CD8-positive, alpha-beta memory T cell (primary cell): Measurements from ENCODE around the gene ZNRF1. TPM values are rescaled to one million over a fixed set of nuclear protein-coding genes. Genes with fewer than 3 reads are reported as not detected.

Experiments used
- CTCF ChIA-PET: fragments of 350-600 bp; sonication (Branson Sonifier 250); formaldehyde crosslinking; loops from one replicate; lab custom pipeline; 2021; ENCODE audit warnings: antibody characterized with exemption; lab: Charles Lee
- POLR2A ChIA-PET: fragments of 350-600 bp; sonication (Branson Sonifier 250); formaldehyde crosslinking; loops from one replicate; lab custom pipeline; 2021; ENCODE audit warnings: antibody characterized with exemption; lab: Charles Lee
- DNase-seq, 5 donors: peaks; one replicate each; pipeline versions ENCODE4 v3.0.0 to v3.0.0-alpha.2; 2020 to 2022; ENCODE audit warnings: mixed read lengths in 1 of 5
- H3K27ac ChIP-seq: one replicate; pipeline ENCODE4 v1.7.0; 2013; ENCODE audit warnings: low read depth, mild to moderate bottlenecking, low read length, moderate library complexity
- H3K27me3 ChIP-seq: 2 replicates; pipeline ENCODE4 v1.7.0; 2013; ENCODE audit warnings: low read length, mild to moderate bottlenecking; ENCODE audit not compliant: insufficient read depth, poor library complexity, severe bottlenecking
- H3K36me3 ChIP-seq: 2 replicates; pipeline ENCODE4 v1.7.0; 2013; ENCODE audit warnings: mild to moderate bottlenecking, low read length, moderate library complexity; ENCODE audit not compliant: insufficient read depth
- H3K4me1 ChIP-seq: 2 replicates; pipeline ENCODE4 v1.7.0; 2013; ENCODE audit warnings: mild to moderate bottlenecking, low read length, moderate library complexity; ENCODE audit not compliant: insufficient read depth
- H3K4me3 ChIP-seq: 2 replicates; pipeline ENCODE4 v1.7.0; 2013; ENCODE audit warnings: mild to moderate bottlenecking, low read length
- H3K9me3 ChIP-seq: 2 replicates; pipeline ENCODE4 v1.7.0; 2013; ENCODE audit warnings: mild to moderate bottlenecking, low read length
- H3K27ac Mint-ChIP-seq, 8 donors: one replicate each; pipeline ENCODE4 v1.8.0; 2020 to 2021; ENCODE audit warnings: mixed read lengths in 8 of 8, mild to moderate bottlenecking in 6 of 8, inconsistent platforms in 3 of 8, moderate library complexity in 3 of 8
- H3K27me3 Mint-ChIP-seq, 2 donors: one replicate each; pipeline ENCODE4 v1.8.0; 2020 to 2021; ENCODE audit warnings: mixed read lengths in 2 of 2, mild to moderate bottlenecking in 1 of 2, moderate library complexity in 1 of 2
- H3K36me3 Mint-ChIP-seq, 3 donors: one replicate each; pipeline ENCODE4 v1.8.0; 2020 to 2021; ENCODE audit warnings: mixed read lengths in 3 of 3, inconsistent platforms in 1 of 3, mild to moderate bottlenecking in 1 of 3
- H3K4me1 Mint-ChIP-seq, 3 donors: one replicate each; pipeline ENCODE4 v1.8.0; 2020 to 2021; ENCODE audit warnings: mixed read lengths in 3 of 3, inconsistent platforms in 1 of 3, mild to moderate bottlenecking in 1 of 3
- H3K4me3 Mint-ChIP-seq, 7 donors: one replicate each; pipeline ENCODE4 v1.8.0; 2020 to 2021; ENCODE audit warnings: mixed read lengths in 7 of 7, mild to moderate bottlenecking in 6 of 7, moderate library complexity in 4 of 7, inconsistent platforms in 2 of 7
- H3K9me3 Mint-ChIP-seq, 5 donors: one replicate each; pipeline ENCODE4 v1.8.0; 2020 to 2022; ENCODE audit warnings: mixed read lengths in 5 of 5, mild to moderate bottlenecking in 3 of 5, moderate library complexity in 2 of 5, inconsistent platforms in 1 of 5
- polyA plus RNA-seq: library from polyadenylated mRNA; unstranded; fragments of 300-500 nt; fragmentation: Illumina TruSeq; gene quantifications from one replicate; pipeline ENCODE4 v1.2.3, GENCODE V29; 2021
- total RNA-seq, 2 experiments: library from RNA; stranded (reverse); gene quantifications; one replicate each; pipeline ENCODE4 v1.2.3, GENCODE V29; 2021

Gene ZNRF1
- total and polyA plus RNA-seq, 3 experiments from 2014 or later, result 2.2 to 14.1 (median 10.8) TPM

DNA sequence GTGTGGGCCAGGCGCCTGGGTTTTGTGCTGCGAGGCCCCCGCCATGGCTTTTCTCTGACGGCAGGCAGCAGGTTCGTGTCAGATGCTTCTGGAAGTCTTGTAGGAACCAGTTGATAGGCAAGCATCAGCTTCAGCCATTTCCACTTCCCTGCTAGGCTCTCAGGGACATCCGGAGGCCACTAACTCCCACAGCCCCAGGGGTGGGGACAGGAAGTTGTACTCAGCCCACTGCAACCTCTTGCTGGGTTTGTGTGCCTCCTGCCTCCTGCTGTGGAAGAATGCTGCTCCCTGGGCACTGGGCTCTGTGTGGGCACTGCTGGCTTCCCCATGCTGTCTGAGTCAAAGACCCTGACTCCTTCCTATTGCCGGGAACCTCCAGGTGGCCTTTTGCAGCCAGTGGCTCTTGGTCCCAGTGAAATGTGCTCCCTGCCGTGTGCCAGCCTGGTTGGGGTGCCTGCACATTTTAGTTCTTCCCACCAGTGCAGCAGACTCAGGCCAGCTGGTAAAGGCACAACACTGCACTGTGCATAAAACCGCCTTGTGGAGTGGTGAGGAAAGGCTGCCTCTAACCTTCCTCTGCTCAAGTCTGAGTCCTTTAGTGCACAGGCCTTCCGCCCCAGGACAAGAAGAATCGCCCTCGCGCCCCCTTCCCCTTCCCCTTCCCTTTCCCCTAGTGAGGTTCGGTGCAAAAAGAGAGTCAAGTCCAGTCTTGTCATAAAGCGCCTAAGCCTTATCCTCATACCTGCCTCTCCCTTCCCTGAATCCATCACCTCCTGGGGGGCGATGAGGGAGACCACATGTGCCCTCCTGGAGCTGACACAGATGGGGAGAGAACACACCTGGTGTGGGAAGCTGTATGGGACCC lies 101.1 kb downstream of the ZNRF1 start:
- ChIA-PET CTCF (interaction anchor here (2.0 to 4.1 kb wide), 3 partner anchors 11 to 101 kb away, joined by 5 to 22 read pairs (median 19); partner anchors contain the start of gene ZNRF1), POLR2A (no interaction called here)
- no peak overlapping the region for H3K4me3 ChIP-seq
- Mint-ChIP-seq H3K4me1 (peaks cover 30 to 37% (median 33%) of the 10 kb centered on the region in 3 donors), H3K27me3 (no peaks in the 10 kb centered on the region), H3K9me3 (no peaks in the 10 kb centered on the region), H3K27ac (peak overlapping the region; percentile 83 to 97 (median 95)), H3K4me3 (peak overlapping the region in 6 of 7 donors; percentile 41 to 65 (median 52)), H3K36me3 (peaks cover 0 to 5% (median 0%) of the 10 kb centered on the region in 3 donors)
- no peaks in the 10 kb centered on the region for H3K27me3 ChIP-seq
- H3K4me1 ChIP-seq, result peaks cover 31% of the 10 kb centered on the region
- peak overlapping the region; percentile 33 for H3K27ac ChIP-seq
- H3K9me3 ChIP-seq, result no peaks in the 10 kb centered on the region
- peak in 3 of 5 donors; percentile 26 to 29 (median 28) for DNase-seq
- no peaks in the 10 kb centered on the region for H3K36me3 ChIP-seq

DNA sequence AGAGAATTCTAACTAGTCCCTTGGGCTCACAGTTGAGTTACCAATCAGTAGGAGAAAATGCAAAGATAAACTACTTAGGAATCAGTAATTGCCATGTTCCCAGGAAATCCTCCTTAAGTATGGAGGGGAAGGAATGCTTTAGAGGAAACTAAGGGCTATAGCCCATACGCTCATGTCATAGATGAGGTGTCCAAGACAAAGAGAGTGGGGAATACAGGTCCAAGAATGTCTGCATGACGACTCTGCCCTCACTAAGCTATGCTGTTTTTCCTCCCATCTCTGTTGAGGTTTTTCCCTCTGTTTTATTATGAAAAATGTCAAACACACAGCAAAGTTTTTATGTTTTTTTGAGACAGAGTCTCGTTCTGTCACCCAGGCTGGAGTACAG lies 101.8 kb downstream of the ZNRF1 start:
- no peaks in the 10 kb centered on the region for H3K27me3 Mint-ChIP-seq
- DNase-seq, result no peak
- peaks cover 31 to 37% (median 37%) of the 10 kb centered on the region in 3 donors for H3K4me1 Mint-ChIP-seq
- peak overlapping the region in 2 of 7 donors; percentile 2 to 41 for H3K4me3 Mint-ChIP-seq
- Histone ChIP-seq H3K27ac (no peak overlapping the region), H3K4me3 (no peak overlapping the region), H3K4me1 (peaks cover 31% of the 10 kb centered on the region), H3K36me3 (no peaks in the 10 kb centered on the region), H3K9me3 (no peaks in the 10 kb centered on the region), H3K27me3 (no peaks in the 10 kb centered on the region)
- CTCF ChIA-PET, result interaction anchor here (2.0 to 3.1 kb wide), 2 partner anchors 11 to 102 kb away, joined by 5 to 19 read pairs; partner anchors contain the start of gene ZNRF1
- no peaks in the 10 kb centered on the region for H3K9me3 Mint-ChIP-seq
- peaks cover 0 to 5% (median 0%) of the 10 kb centered on the region in 3 donors for H3K36me3 Mint-ChIP-seq
- H3K27ac Mint-ChIP-seq, result peak overlapping the region; percentile 79 to 97 (median 90)
- POLR2A ChIA-PET, result no interaction called here

DNA sequence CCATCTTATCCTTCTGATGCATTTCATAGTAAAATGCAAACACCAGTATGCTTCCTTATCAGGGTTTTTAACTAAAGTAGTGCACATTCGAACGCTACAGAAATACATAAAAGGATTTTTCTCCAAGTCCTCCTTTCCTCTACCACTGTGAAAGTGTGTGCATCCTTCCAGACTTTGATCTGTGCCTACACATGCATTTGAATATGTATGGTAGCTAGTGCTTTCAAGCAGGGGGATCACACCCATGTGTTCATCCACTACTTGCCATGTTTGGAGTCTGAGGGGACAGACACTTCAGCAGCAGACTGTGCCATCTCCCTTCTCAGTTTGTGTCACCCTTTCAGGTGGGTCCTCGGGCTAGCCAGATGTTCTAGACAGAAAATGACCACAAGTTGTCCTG lies 102.8 kb downstream of the ZNRF1 start:
- peaks cover 0 to 3% (median 0%) of the 10 kb centered on the region in 3 donors for H3K36me3 Mint-ChIP-seq
- no peaks in the 10 kb centered on the region for H3K27me3 ChIP-seq

DNA sequence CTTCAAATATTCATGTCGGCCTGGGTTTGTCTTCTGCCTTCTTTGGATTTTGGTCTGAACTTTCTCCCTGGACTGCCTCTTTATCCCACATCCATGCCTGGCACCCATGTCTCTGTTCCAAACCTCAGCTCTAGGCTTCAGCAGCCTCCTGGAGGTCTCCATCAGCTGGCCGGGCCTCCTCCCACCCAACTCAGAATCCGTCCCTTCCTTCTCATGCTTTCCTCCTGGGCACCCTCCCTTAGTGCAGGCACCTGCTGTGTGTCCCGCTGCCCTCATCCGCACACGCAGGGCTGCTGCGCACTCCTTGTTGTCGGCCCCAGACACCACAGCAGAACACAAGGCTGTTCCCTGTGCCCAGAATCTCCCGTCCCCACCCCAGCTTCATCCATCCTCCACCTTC lies 103.8 kb downstream of the ZNRF1 start:
- no peak for DNase-seq
- Histone ChIP-seq H3K27me3 (no peaks in the 10 kb centered on the region), H3K4me3 (no peak overlapping the region), H3K9me3 (no peaks in the 10 kb centered on the region), H3K36me3 (no peaks in the 10 kb centered on the region), H3K27ac (no peak overlapping the region), H3K4me1 (peaks cover 31% of the 10 kb centered on the region)
- H3K27ac Mint-ChIP-seq, result peak overlapping the region in 5 of 8 donors; percentile 38 to 86 (median 70)
- no peaks in the 10 kb centered on the region for H3K27me3 Mint-ChIP-seq
- ChIA-PET POLR2A (no interaction called here), CTCF (interaction anchor here (3.1 kb wide), 1 partner anchor 9 kb away, joined by 19 read pairs; no protein-coding TSS in a partner anchor)
- H3K9me3 Mint-ChIP-seq, result no peaks in the 10 kb centered on the region
- H3K4me3 Mint-ChIP-seq, result peak overlapping the region in 1 of 7 donors; percentile 73
- H3K36me3 Mint-ChIP-seq, result peaks cover 0 to 3% (median 0%) of the 10 kb centered on the region in 3 donors
- peaks cover 27 to 38% (median 37%) of the 10 kb centered on the region in 3 donors for H3K4me1 Mint-ChIP-seq

More for the DNA sequence above, 102.8 kb downstream of the ZNRF1 start:
- POLR2A ChIA-PET, result no interaction called here
- H3K27ac Mint-ChIP-seq, result peak overlapping the region in 3 of 8 donors; percentile 63 to 77 (median 63)
- CTCF ChIA-PET, result interaction anchor here (3.1 kb wide), 1 partner anchor 10 kb away, joined by 19 read pairs; no protein-coding TSS in a partner anchor
- no peak overlapping the region for H3K4me3 ChIP-seq
- no peaks in the 10 kb centered on the region for H3K27me3 Mint-ChIP-seq
- peaks cover 31 to 38% (median 37%) of the 10 kb centered on the region in 3 donors for H3K4me1 Mint-ChIP-seq
- H3K27ac ChIP-seq, result no peak overlapping the region
- no peaks in the 10 kb centered on the region for H3K36me3 ChIP-seq
- no peaks in the 10 kb centered on the region for H3K9me3 ChIP-seq
- DNase-seq, result no peak
- no peaks in the 10 kb centered on the region for H3K9me3 Mint-ChIP-seq
- H3K4me1 ChIP-seq, result peaks cover 31% of the 10 kb centered on the region
- H3K4me3 Mint-ChIP-seq, result peak overlapping the region in 1 of 7 donors; percentile 24

DNA sequence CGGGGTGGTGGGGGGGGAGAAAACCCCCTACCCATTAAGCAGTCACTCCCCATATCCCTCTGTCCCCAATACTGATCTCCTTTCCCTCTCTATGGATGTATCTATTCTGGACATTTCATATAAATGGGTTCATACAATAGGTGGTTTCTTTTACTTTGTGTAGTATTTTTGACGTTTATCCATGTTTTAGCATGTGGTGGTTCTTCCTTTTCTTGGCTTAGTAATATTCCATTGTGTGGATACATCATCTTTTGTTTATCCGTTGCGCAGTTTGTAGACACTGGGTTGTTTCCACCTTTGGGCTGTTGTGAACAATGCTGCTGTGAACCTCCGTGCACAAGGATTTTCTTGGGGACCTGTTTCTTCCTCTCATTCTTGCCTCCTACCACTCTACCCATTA lies 105.2 kb downstream of the ZNRF1 start:
- no peaks in the 10 kb centered on the region for H3K27me3 ChIP-seq
- Mint-ChIP-seq H3K27me3 (no peaks in the 10 kb centered on the region), H3K36me3 (peaks cover 0 to 3% (median 0%) of the 10 kb centered on the region in 3 donors), H3K27ac (peak overlapping the region in 3 of 8 donors; percentile 7 to 60 (median 13)), H3K4me3 (no peak overlapping the region), H3K9me3 (no peaks in the 10 kb centered on the region), H3K4me1 (peaks cover 25 to 37% (median 32%) of the 10 kb centered on the region in 3 donors)
- H3K4me1 ChIP-seq, result peaks cover 24% of the 10 kb centered on the region
- no peaks in the 10 kb centered on the region for H3K9me3 ChIP-seq
- ChIA-PET CTCF (no interaction called here), POLR2A (no interaction called here)
- DNase-seq, result no peak
- H3K36me3 ChIP-seq, result no peaks in the 10 kb centered on the region
- H3K4me3 ChIP-seq, result no peak overlapping the region
- H3K27ac ChIP-seq, result no peak overlapping the region

DNA sequence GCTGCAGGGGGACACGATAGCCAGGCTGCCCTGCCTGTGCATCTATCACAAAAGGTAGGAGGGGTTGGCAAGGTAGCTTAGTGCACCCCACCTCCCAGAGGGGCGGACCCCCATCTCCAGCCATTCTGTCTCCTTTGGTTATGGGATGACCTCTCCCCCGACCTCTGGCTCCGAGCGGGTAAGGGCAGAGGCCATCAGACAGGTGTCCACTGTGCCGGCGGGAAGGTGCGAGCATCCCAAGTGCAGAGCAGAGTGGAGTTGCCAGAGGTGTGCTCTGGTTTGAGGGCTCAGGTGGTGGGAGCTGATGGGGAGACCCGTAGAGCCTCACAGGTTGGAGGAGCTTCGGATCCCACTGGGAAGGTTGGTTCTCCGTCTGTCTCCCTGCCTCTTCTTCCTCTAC lies 106.0 kb downstream of the ZNRF1 start:
- no peak overlapping the region for H3K27ac ChIP-seq
- H3K27me3 ChIP-seq, result no peaks in the 10 kb centered on the region
- CTCF ChIA-PET, result no interaction called here
- peaks cover 0 to 3% (median 0%) of the 10 kb centered on the region in 3 donors for H3K36me3 Mint-ChIP-seq
- H3K4me3 Mint-ChIP-seq, result no peak overlapping the region
- no peaks in the 10 kb centered on the region for H3K27me3 Mint-ChIP-seq
- peaks cover 24 to 36% (median 31%) of the 10 kb centered on the region in 3 donors for H3K4me1 Mint-ChIP-seq
- POLR2A ChIA-PET, result no interaction called here
- no peak for DNase-seq
- H3K36me3 ChIP-seq, result no peaks in the 10 kb centered on the region
- peaks cover 24% of the 10 kb centered on the region for H3K4me1 ChIP-seq
- no peaks in the 10 kb centered on the region for H3K9me3 Mint-ChIP-seq
- no peak overlapping the region for H3K4me3 ChIP-seq
- no peaks in the 10 kb centered on the region for H3K9me3 ChIP-seq
- peak overlapping the region in 1 of 8 donors; percentile 29 for H3K27ac Mint-ChIP-seq

DNA sequence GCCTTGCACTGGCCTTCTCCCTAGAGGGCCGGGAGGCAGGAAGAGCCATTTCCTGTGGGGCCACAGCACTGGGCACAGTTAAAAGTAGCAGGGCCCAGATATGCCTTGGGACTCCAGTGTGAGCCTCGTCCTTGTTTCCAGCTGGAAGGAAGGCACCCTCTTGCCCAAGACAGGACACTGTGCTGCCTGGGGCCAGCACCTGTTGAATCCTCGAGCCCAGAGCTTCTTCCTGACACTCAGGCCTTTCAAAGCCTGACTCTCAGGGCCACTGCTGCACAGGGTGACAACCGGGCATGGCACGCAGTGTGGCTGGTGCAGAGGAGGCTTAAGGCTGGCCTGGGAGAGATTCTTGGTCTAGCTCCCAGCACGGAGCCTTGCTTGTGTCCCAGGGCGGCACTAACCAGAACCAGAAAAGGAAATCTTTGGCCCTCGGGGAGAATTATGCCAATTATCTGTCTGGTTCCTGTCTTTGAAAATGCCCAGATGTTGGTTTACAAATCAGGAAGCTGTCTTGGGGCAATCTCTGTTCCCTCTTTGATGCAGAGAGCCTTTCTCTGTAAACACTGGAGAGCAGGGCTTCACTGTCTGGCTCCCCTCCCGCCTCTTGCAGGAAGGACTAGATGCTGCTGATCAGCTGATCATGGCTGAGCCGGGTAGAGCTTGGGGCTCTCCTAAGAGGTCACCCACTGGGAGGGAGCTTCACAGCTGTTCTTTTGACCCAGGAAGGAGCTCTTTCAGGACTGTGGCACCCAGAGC lies 106.7 kb downstream of the ZNRF1 start:
- Histone ChIP-seq H3K4me1 (peaks cover 24% of the 10 kb centered on the region), H3K27me3 (no peaks in the 10 kb centered on the region), H3K27ac (no peak overlapping the region), H3K4me3 (no peak overlapping the region), H3K36me3 (no peaks in the 10 kb centered on the region), H3K9me3 (no peaks in the 10 kb centered on the region)
- ChIA-PET POLR2A (no interaction called here), CTCF (interaction anchor here (1.5 kb wide), 1 partner anchor 107 kb away, joined by 8 read pairs; the partner anchor contains the start of gene ZNRF1)
- Mint-ChIP-seq H3K4me1 (peaks cover 23 to 34% (median 29%) of the 10 kb centered on the region in 3 donors), H3K9me3 (no peaks in the 10 kb centered on the region), H3K4me3 (no peak overlapping the region), H3K27ac (peak overlapping the region in 1 of 8 donors; percentile 63), H3K27me3 (no peaks in the 10 kb centered on the region), H3K36me3 (peaks cover 0 to 3% (median 0%) of the 10 kb centered on the region in 3 donors)
- no peak for DNase-seq
